Suprapubic skin (tissue), 4 donors: Measurements from ENCODE around the gene CTNNA2. TPM values are rescaled to one million over a fixed set of nuclear protein-coding genes. Genes with fewer than 3 reads are reported as not detected.

Experiments used
- DNase-seq, 2 donors: peaks; one replicate each; pipeline ENCODE4 v3.0.0-alpha.2; 2019; ENCODE audit warnings: low spot score in 2 of 2
- H3K27ac ChIP-seq: fragments of 200-600 bp; sonication (generic); one replicate; pipeline ENCODE4 v1.5.1; 2019
- H3K27me3 ChIP-seq: fragments of 200-600 bp; sonication (generic); one replicate; pipeline ENCODE4 v1.5.1; 2019
- H3K36me3 ChIP-seq: fragments of 200-600 bp; sonication (generic); one replicate; pipeline ENCODE4 v1.5.1; 2019
- H3K4me1 ChIP-seq: fragments of 200-600 bp; sonication (generic); one replicate; pipeline ENCODE4 v1.5.1; 2019
- H3K4me3 ChIP-seq: fragments of 200-600 bp; sonication (generic); one replicate; pipeline ENCODE4 v1.5.1; 2019; ENCODE audit warnings: mild to moderate bottlenecking
- H3K9me3 ChIP-seq: fragments of 200-600 bp; sonication (generic); one replicate; pipeline ENCODE4 v1.5.1; 2019
- CTCF ChIP-seq, 2 donors: fragments of 200-600 bp in 1 of 2; fragments of 450-650 bp in 1 of 2; sonication (generic) in 1 of 2; IDR thresholded peaks; one replicate each; pipeline ENCODE4 v1.5.1; 2016 to 2019; ENCODE audit warnings: antibody characterized with exemption in 2 of 2, mild to moderate bottlenecking in 1 of 2, moderate library complexity in 1 of 2
- EP300 ChIP-seq: sonication (generic); formaldehyde crosslinking; IDR thresholded peaks from one replicate; pipeline ENCODE4 v1.6.1; 2017; ENCODE audit warnings: antibody characterized with exemption
- POLR2A ChIP-seq, 2 donors: fragments of 450-650 bp; IDR thresholded peaks; one replicate each; pipeline ENCODE4 v1.6.1; 2017; ENCODE audit warnings: antibody characterized with exemption in 2 of 2, mild to moderate bottlenecking in 2 of 2, moderate library complexity in 2 of 2
- POLR2AphosphoS5 ChIP-seq, 3 donors: sonication (generic); formaldehyde crosslinking; IDR thresholded peaks; one replicate each; pipeline ENCODE4 v1.6.1; 2017; ENCODE audit warnings: antibody characterized with exemption in 3 of 3
- WGBS: methylation state at CpG from one replicate; pipeline ENCODE4 v1.1.5; 2018; 5-methylcytosine and 5-hydroxymethylcytosine counted together
- total RNA-seq, 4 donors: library from RNA; depleted of rRNA; stranded (reverse); fragments of >200 nt; gene quantifications; one replicate each; pipeline ENCODE4 v1.1.0, GENCODE V29; 2016

CTNNA2 gene
- total RNA-seq, 4 donors from 2014 or later: 0.15 to 0.21 TPM; not detected in 2

GRCh38 chr2:80403081-80403480, 890.2 kb downstream of the CTNNA2 start:
- H3K9me3 ChIP-seq: peaks cover 5% of the 10 kb centered on the region
- H3K36me3 ChIP-seq: no peaks in the 10 kb centered on the region
- 34% methylated on average over 4 of the region's 4 CpGs for WGBS
- DNase-seq: no peak
- H3K27ac ChIP-seq: no peak overlapping the region
- H3K4me1 ChIP-seq: no peaks in the 10 kb centered on the region
- TF ChIP-seq POLR2AphosphoS5 (IDR thresholded peaks at IDR 0.05) (no peak), EP300 (no peak), CTCF (IDR thresholded peaks at IDR 0.05) (no peak), POLR2A (IDR thresholded peaks at IDR 0.05) (no peak)
- H3K27me3 ChIP-seq: no peaks in the 10 kb centered on the region
- no peak overlapping the region for H3K4me3 ChIP-seq

- 89% methylated on average over 4 of the region's 4 CpGs for WGBS
- TF ChIP-seq POLR2A (IDR thresholded peaks at IDR 0.05): no peak
Measured at GRCh38 chr2:80407377-80407776, 894.5 kb downstream of the CTNNA2 start.

GRCh38 chr2:80410346-80410745, 897.5 kb downstream of the CTNNA2 start:
- Histone ChIP-seq H3K27me3 (no peaks in the 10 kb centered on the region), H3K4me1 (no peaks in the 10 kb centered on the region), H3K4me3 (no peak overlapping the region), H3K36me3 (no peaks in the 10 kb centered on the region), H3K9me3 (peaks cover 5% of the 10 kb centered on the region), H3K27ac (no peak overlapping the region)
- DNase-seq: no peak
- TF ChIP-seq POLR2A (IDR thresholded peaks at IDR 0.05): no peak
- TF ChIP-seq CTCF (IDR thresholded peaks at IDR 0.05): no peak
- no peak for TF ChIP-seq EP300
- TF ChIP-seq POLR2AphosphoS5 (IDR thresholded peaks at IDR 0.05): no peak
- 60% methylated on average over 3 of the region's 3 CpGs for WGBS

More at GRCh38 chr2:80407377-80407776, 894.5 kb downstream of the CTNNA2 start:
- DNase-seq: no peak
- Histone ChIP-seq H3K27me3 (no peaks in the 10 kb centered on the region), H3K9me3 (peaks cover 5% of the 10 kb centered on the region), H3K4me3 (no peak overlapping the region), H3K4me1 (no peaks in the 10 kb centered on the region), H3K36me3 (no peaks in the 10 kb centered on the region), H3K27ac (no peak overlapping the region)

GRCh38 chr2:80413136-80413535, 900.3 kb downstream of the CTNNA2 start:
- 94% methylated on average over 3 of the region's 3 CpGs for WGBS
- no peaks in the 10 kb centered on the region for H3K4me1 ChIP-seq
- no peaks in the 10 kb centered on the region for H3K27me3 ChIP-seq
- no peak overlapping the region for H3K27ac ChIP-seq
- H3K36me3 ChIP-seq: no peaks in the 10 kb centered on the region
- no peaks in the 10 kb centered on the region for H3K9me3 ChIP-seq
- DNase-seq: no peak
- no peak overlapping the region for H3K4me3 ChIP-seq
- TF ChIP-seq CTCF (IDR thresholded peaks at IDR 0.05): no peak
- TF ChIP-seq POLR2A (IDR thresholded peaks at IDR 0.05): no peak

- no peaks in the 10 kb centered on the region for H3K36me3 ChIP-seq
- no peak for TF ChIP-seq EP300
- no peak for TF ChIP-seq CTCF (IDR thresholded peaks at IDR 0.05)
- TF ChIP-seq POLR2A (IDR thresholded peaks at IDR 0.05): no peak
- no peak for TF ChIP-seq POLR2AphosphoS5 (IDR thresholded peaks at IDR 0.05)
- no peaks in the 10 kb centered on the region for H3K4me1 ChIP-seq
- WGBS: 88% methylated on average over 1 of the region's 1 CpG
- H3K4me3 ChIP-seq: no peak overlapping the region
- no peaks in the 10 kb centered on the region for H3K27me3 ChIP-seq
- no peak overlapping the region for H3K27ac ChIP-seq
- no peaks in the 10 kb centered on the region for H3K9me3 ChIP-seq
- no peak for DNase-seq
Measured at GRCh38 chr2:80417737-80418136, 904.9 kb downstream of the CTNNA2 start.

- no peaks in the 10 kb centered on the region for H3K36me3 ChIP-seq
- no peak for TF ChIP-seq CTCF (IDR thresholded peaks at IDR 0.05)
- 57% methylated on average over 6 of the region's 6 CpGs for WGBS
Measured at GRCh38 chr2:80420530-80421208, 907.8 kb downstream of the CTNNA2 start.

More at GRCh38 chr2:80420530-80421208, 907.8 kb downstream of the CTNNA2 start:
- H3K9me3 ChIP-seq: no peaks in the 10 kb centered on the region
- H3K4me1 ChIP-seq: no peaks in the 10 kb centered on the region
- H3K27ac ChIP-seq: no peak overlapping the region
- no peak overlapping the region for H3K4me3 ChIP-seq
- no peaks in the 10 kb centered on the region for H3K27me3 ChIP-seq
- no peak for DNase-seq
